Measurements from ENCODE around the gene MT1F.

DNA sequence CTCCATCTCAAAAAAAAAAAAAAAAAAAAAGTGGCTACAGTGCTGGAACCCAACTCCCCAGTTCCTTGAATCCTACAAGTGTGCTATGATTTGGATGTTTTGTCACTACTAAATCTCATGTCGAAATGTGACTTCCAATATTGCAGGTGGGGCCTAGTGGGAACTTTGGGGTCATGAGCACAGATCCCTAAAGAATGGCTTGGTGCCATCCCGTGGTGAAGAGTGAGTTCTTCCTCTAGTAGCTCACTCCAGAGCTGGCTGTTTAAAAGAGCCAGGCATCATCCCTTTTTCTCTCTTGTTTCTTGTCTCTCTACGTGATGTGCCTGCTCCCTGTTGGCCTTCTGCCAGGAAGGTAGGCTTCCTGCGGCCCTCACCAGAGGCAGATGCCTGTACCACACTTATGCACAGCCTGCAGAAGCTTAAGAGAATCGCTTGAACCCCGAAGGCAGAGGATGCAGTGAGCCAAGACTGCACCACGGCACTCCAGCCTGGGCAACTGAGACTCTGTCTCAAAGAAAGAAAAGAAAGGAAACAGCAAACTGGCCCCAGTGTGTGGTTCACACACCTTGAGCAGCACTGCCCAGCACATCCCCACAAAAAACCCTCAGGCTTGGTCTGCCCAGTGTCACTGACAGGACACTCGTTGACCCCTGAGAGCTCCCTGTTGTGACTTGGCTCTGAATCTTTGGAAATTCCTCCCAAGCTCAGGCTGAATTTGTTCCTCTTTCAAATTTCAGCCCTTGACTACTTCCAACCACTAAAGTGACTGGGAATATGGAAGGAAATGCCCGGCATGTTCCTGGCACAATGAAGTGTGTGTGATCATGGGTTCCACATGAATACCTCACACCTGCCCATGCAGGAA, 29.0 kb upstream of the MT1F start:
- TF ChIP-seq, protein P1, sequence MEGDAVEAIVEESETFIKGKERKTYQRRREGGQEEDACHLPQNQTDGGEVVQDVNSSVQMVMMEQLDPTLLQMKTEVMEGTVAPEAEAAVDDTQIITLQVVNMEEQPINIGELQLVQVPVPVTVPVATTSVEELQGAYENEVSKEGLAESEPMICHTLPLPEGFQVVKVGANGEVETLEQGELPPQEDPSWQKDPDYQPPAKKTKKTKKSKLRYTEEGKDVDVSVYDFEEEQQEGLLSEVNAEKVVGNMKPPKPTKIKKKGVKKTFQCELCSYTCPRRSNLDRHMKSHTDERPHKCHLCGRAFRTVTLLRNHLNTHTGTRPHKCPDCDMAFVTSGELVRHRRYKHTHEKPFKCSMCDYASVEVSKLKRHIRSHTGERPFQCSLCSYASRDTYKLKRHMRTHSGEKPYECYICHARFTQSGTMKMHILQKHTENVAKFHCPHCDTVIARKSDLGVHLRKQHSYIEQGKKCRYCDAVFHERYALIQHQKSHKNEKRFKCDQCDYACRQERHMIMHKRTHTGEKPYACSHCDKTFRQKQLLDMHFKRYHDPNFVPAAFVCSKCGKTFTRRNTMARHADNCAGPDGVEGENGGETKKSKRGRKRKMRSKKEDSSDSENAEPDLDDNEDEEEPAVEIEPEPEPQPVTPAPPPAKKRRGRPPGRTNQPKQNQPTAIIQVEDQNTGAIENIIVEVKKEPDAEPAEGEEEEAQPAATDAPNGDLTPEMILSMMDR (IDR thresholded peaks at IDR 0.05): no peak
- TF ChIP-seq POLR2A (IDR thresholded peaks at IDR 0.05) (no peak), POLR2AphosphoS5 (IDR thresholded peaks at IDR 0.05) (no peak), EP300 (IDR thresholded peaks at IDR 0.05) (no peak)
